Stimulated activated CD4-positive, alpha-beta T cell treated with anti-CD3 and anti-CD28 coated beads, Interleukin-1b, Interleukin-23, amount 100 ng/mL, for 24 hours (primary cell): Measurements from ENCODE around the gene CPSF2.
"Not testable (repeated sequence)": the region's sequence is repeated elsewhere in the genome, so short reads cannot be mapped to it uniquely, and the experiment has no call there.

Experiments used
- DNase-seq, 4 experiments: peaks; one replicate each; pipeline ENCODE4 v3.0.0-alpha.2; 2020; ENCODE audit warnings: low read depth in 4 of 4, low spot score in 1 of 4

The CPSF2 gene

GRCh38 chr14:92154283-92154942 is 32.6 kb downstream of the CPSF2 start:
- DNase-seq: no peak

GRCh38 chr14:92160619-92161018 is 38.9 kb downstream of the CPSF2 start:
- DNase-seq: no peak

GRCh38 chr14:92161521-92161920 is 39.8 kb downstream of the CPSF2 start:
- no peak for DNase-seq

GRCh38 chr14:92164958-92165357 is 43.2 kb downstream of the CPSF2 start:
- no peak for DNase-seq

GRCh38 chr14:92173668-92174067 is 51.9 kb downstream of the CPSF2 start:
- DNase-seq: no peak

- no peak for DNase-seq
Measured at GRCh38 chr14:92175811-92176210, 54.0 kb downstream of the CPSF2 start.

- no peak for DNase-seq
Measured at GRCh38 chr14:92176476-92176875, 54.7 kb downstream of the CPSF2 start.

- not testable (repeated sequence) for DNase-seq
Measured at GRCh38 chr14:92179178-92179577, 57.4 kb downstream of the CPSF2 start.

GRCh38 chr14:92185559-92185958 is 63.8 kb downstream of the CPSF2 start:
- no peak for DNase-seq

GRCh38 chr14:92187616-92188015 is 65.8 kb downstream of the CPSF2 start:
- DNase-seq: not testable (repeated sequence)

GRCh38 chr14:92190768-92191167 is 69.0 kb downstream of the CPSF2 start:
- DNase-seq: no peak

GRCh38 chr14:92198804-92199203 is 77.0 kb downstream of the CPSF2 start:
- no peak for DNase-seq

- no peak for DNase-seq
Measured at GRCh38 chr14:92199763-92200162, 78.0 kb downstream of the CPSF2 start.

GRCh38 chr14:92203116-92203515 is 81.3 kb downstream of the CPSF2 start:
- DNase-seq: no peak

- no peak for DNase-seq
Measured at GRCh38 chr14:92204792-92205191, 83.0 kb downstream of the CPSF2 start.

GRCh38 chr14:92207012-92207927 is 85.5 kb downstream of the CPSF2 start:
- no peak for DNase-seq

- DNase-seq: no peak
Measured at GRCh38 chr14:92207928-92208265, 86.1 kb downstream of the CPSF2 start.

- no peak for DNase-seq
Measured at GRCh38 chr14:92209141-92209540, 87.4 kb downstream of the CPSF2 start.

GRCh38 chr14:92213125-92213524 is 91.4 kb downstream of the CPSF2 start:
- not testable (repeated sequence) for DNase-seq

GRCh38 chr14:92215579-92215978 is 93.8 kb downstream of the CPSF2 start:
- DNase-seq: no peak

GRCh38 chr14:92217936-92218335 is 96.2 kb downstream of the CPSF2 start:
- no peak for DNase-seq
